ENCODE results near the gene MYO1C.

Gene MYO1C

GRCh38 chr17:1423456-1424135 is 68.9 kb downstream of the MYO1C start:
- TF ChIP-seq CREB1 (IDR thresholded peaks at IDR 0.05; ENCODE audit: low read depth) (no peak), EGR1 (IDR thresholded peaks at IDR 0.05) (no peak), EP300 (IDR thresholded peaks at IDR 0.05; ENCODE audit: borderline replicate concordance) (no peak), TEAD4 (IDR thresholded peaks at IDR 0.05) (no peak), TCF12 (IDR thresholded peaks at IDR 0.05; ENCODE audit: low read depth) (no peak)
- TF ChIP-seq, protein P1, sequence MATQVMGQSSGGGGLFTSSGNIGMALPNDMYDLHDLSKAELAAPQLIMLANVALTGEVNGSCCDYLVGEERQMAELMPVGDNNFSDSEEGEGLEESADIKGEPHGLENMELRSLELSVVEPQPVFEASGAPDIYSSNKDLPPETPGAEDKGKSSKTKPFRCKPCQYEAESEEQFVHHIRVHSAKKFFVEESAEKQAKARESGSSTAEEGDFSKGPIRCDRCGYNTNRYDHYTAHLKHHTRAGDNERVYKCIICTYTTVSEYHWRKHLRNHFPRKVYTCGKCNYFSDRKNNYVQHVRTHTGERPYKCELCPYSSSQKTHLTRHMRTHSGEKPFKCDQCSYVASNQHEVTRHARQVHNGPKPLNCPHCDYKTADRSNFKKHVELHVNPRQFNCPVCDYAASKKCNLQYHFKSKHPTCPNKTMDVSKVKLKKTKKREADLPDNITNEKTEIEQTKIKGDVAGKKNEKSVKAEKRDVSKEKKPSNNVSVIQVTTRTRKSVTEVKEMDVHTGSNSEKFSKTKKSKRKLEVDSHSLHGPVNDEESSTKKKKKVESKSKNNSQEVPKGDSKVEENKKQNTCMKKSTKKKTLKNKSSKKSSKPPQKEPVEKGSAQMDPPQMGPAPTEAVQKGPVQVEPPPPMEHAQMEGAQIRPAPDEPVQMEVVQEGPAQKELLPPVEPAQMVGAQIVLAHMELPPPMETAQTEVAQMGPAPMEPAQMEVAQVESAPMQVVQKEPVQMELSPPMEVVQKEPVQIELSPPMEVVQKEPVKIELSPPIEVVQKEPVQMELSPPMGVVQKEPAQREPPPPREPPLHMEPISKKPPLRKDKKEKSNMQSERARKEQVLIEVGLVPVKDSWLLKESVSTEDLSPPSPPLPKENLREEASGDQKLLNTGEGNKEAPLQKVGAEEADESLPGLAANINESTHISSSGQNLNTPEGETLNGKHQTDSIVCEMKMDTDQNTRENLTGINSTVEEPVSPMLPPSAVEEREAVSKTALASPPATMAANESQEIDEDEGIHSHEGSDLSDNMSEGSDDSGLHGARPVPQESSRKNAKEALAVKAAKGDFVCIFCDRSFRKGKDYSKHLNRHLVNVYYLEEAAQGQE (IDR thresholded peaks at IDR 0.05; ENCODE audit: low read depth), result no peak
- TF ChIP-seq, protein P2, sequence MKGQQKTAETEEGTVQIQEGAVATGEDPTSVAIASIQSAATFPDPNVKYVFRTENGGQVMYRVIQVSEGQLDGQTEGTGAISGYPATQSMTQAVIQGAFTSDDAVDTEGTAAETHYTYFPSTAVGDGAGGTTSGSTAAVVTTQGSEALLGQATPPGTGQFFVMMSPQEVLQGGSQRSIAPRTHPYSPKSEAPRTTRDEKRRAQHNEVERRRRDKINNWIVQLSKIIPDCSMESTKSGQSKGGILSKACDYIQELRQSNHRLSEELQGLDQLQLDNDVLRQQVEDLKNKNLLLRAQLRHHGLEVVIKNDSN (IDR thresholded peaks at IDR 0.05), result peak; percentile 70

GRCh38 chr17:1422885-1423284 is 69.6 kb downstream of the MYO1C start:
- TF ChIP-seq, protein P3, sequence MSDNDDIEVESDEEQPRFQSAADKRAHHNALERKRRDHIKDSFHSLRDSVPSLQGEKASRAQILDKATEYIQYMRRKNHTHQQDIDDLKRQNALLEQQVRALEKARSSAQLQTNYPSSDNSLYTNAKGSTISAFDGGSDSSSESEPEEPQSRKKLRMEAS (IDR thresholded peaks at IDR 0.05), result peak; percentile 50; the same call in 1 of the 2 replicates
- TF ChIP-seq RAD21 (IDR thresholded peaks at IDR 0.05; ENCODE audit: low read depth) (no peak), CREB1 (IDR thresholded peaks at IDR 0.05; ENCODE audit: low read depth) (no peak), TEAD4 (IDR thresholded peaks at IDR 0.05) (peak; percentile 72), EP300 (IDR thresholded peaks at IDR 0.05; ENCODE audit: borderline replicate concordance) (peak; percentile 25; the same call in 1 of the 2 replicates), NFIC (IDR thresholded peaks at IDR 0.05) (no peak), YY1 (IDR thresholded peaks at IDR 0.05; ENCODE audit: low read depth) (0 out of 2 replicates have a peak, but pooled peaks have one; percentile 16), FOXM1 (IDR thresholded peaks at IDR 0.05; ENCODE audit: borderline replicate concordance, low read depth) (no peak)
- TF ChIP-seq, protein P2 (IDR thresholded peaks at IDR 0.05), result 0 out of 2 replicates have a peak, but pooled peaks have one; percentile 12

DNA sequence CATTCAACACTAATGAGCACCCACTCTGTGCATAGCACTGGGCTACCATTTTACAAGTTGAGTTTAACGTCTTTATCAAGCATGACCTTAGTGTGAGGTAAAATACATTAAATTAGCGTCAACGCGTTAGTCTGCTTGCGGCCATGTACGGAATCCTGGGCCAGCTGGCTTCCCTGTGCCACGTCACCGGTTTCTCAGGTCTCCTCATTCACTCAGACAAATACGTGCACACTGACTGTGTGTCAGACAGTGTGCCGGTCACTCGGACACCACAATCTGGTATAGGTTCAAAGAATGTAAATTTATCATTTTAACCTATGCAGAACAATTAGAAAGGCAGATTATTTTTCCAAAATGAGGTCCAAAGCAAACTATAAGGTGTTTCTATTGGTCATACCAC is 71.0 kb downstream of the MYO1C start:
- TF ChIP-seq NFIC (IDR thresholded peaks at IDR 0.05) (no peak), CREB1 (IDR thresholded peaks at IDR 0.05; ENCODE audit: low read depth) (no peak), EGR1 (IDR thresholded peaks at IDR 0.05) (no peak), RAD21 (IDR thresholded peaks at IDR 0.05; ENCODE audit: low read depth) (no peak), TEAD4 (IDR thresholded peaks at IDR 0.05) (no peak), FOXM1 (IDR thresholded peaks at IDR 0.05; ENCODE audit: borderline replicate concordance, low read depth) (no peak), YY1 (IDR thresholded peaks at IDR 0.05; ENCODE audit: low read depth) (no peak), CEBPB (IDR thresholded peaks at IDR 0.05) (no peak), TAF1 (IDR thresholded peaks at IDR 0.05; ENCODE audit: low read depth) (no peak)
- TF ChIP-seq, protein P3 (IDR thresholded peaks at IDR 0.05), result no peak
- TF ChIP-seq, protein P1 (IDR thresholded peaks at IDR 0.05; ENCODE audit: low read depth), result no peak

GRCh38 chr17:1420981-1421380 is 71.5 kb downstream of the MYO1C start:
- TF ChIP-seq, protein P2 (IDR thresholded peaks at IDR 0.05), result no peak
- no peak for TF ChIP-seq TCF12 (IDR thresholded peaks at IDR 0.05; ENCODE audit: low read depth)
- TF ChIP-seq NFIC (IDR thresholded peaks at IDR 0.05), result no peak
- no peak for TF ChIP-seq FOXM1 (IDR thresholded peaks at IDR 0.05; ENCODE audit: borderline replicate concordance, low read depth)
- TF ChIP-seq RAD21 (IDR thresholded peaks at IDR 0.05; ENCODE audit: low read depth), result no peak
- no peak for TF ChIP-seq EGR1 (IDR thresholded peaks at IDR 0.05)
- TF ChIP-seq ZBTB7A (IDR thresholded peaks at IDR 0.05; ENCODE audit: low read depth), result no peak
- no peak for TF ChIP-seq TEAD4 (IDR thresholded peaks at IDR 0.05)
- no peak for TF ChIP-seq CREB1 (IDR thresholded peaks at IDR 0.05; ENCODE audit: low read depth)

DNA sequence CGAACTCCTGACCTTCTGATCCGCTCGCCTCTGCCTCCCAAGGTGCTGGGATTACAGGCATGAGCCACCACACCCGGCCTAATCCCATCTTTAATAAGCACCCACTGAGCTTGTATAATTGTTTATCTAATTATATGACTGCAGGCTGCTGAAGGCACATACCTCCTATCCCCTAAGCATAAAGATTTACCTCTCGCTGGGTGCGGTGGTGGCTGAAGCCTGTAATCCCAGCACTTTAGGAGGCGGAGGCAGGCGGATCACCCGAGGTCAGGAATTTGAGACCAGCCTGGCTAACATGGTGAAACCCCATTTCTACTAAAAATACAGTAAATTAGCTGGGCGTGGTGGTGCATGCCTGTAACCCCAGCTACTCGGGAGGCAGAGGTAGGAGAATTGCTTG is 72.3 kb downstream of the MYO1C start:
- TF ChIP-seq NFIC (IDR thresholded peaks at IDR 0.05) (no peak), EP300 (IDR thresholded peaks at IDR 0.05; ENCODE audit: borderline replicate concordance) (no peak), TCF12 (IDR thresholded peaks at IDR 0.05; ENCODE audit: low read depth) (no peak), ZBTB7A (IDR thresholded peaks at IDR 0.05; ENCODE audit: low read depth) (no peak), RAD21 (IDR thresholded peaks at IDR 0.05; ENCODE audit: low read depth) (no peak), CEBPB (IDR thresholded peaks at IDR 0.05) (no peak), FOXM1 (IDR thresholded peaks at IDR 0.05; ENCODE audit: borderline replicate concordance, low read depth) (no peak), CREB1 (IDR thresholded peaks at IDR 0.05; ENCODE audit: low read depth) (no peak), TEAD4 (IDR thresholded peaks at IDR 0.05) (no peak), YY1 (IDR thresholded peaks at IDR 0.05; ENCODE audit: low read depth) (no peak)
- TF ChIP-seq, protein P1 (IDR thresholded peaks at IDR 0.05; ENCODE audit: low read depth), result no peak
- TF ChIP-seq, protein P3 (IDR thresholded peaks at IDR 0.05), result no peak
- TF ChIP-seq, protein P2 (IDR thresholded peaks at IDR 0.05), result no peak
